ENCODE results near the gene ADPRM. TPM values are rescaled to one million over a fixed set of nuclear protein-coding genes. Genes with fewer than 3 reads are reported as not detected.

ADPRM gene
- total RNA-seq, 1 experiment from 2014 or later = 2.4 TPM

DNA sequence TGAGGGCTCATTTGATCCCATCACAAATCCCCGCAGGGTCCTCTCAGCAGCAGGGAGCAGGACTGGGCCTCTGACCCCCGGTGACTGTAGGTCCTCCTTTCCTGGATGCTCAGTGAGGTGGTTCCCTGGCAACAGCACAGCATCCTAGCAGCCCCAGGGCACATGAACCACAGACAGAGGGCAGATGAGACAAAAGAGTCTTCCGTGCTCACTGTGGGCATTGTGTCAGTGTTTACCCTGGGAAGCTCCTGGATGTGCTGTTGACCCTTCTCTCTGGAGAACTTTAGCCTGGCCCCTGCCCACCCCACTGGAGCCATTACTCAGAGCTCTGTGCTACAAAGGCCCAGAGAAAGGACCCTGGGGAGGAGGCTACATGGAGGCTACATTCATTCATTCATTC lies 54.2 kb downstream of the ADPRM start:
- Histone ChIP-seq H3K27me3 (ENCODE audit: control insufficient read depth, insufficient read depth, low read length) (no peaks in the 10 kb centered on the region), H3K4me3 (ENCODE audit: low read depth in 2 of 2, low read length in 2 of 2) (no peak overlapping the region), H3K36me3 (ENCODE audit: control insufficient read depth, insufficient read depth, low read length) (no peaks in the 10 kb centered on the region), H3K27ac (ENCODE audit: low read length) (no peak overlapping the region), H3K4me1 (ENCODE audit: control insufficient read depth, insufficient read depth, low read length) (no peaks in the 10 kb centered on the region; the same call in 1 of the 2 replicates), H3K9me3 (ENCODE audit: control insufficient read depth, insufficient read depth, low read depth, low read length) (no peaks in the 10 kb centered on the region)
- TF ChIP-seq POLR2AphosphoS5 (IDR thresholded peaks at IDR 0.05; ENCODE audit: low read depth, low read length) (no peak), REST (IDR thresholded peaks at IDR 0.05; ENCODE audit: insufficient read depth in 1 of 2, low read depth in 2 of 2, low read length in 1 of 2) (no peak), CTCF (IDR thresholded peaks at IDR 0.05) (no peak), SIN3A (IDR thresholded peaks at IDR 0.05; ENCODE audit: borderline replicate concordance, insufficient read depth, low read depth, low read length) (no peak), TCF7L2 (IDR thresholded peaks at IDR 0.05; ENCODE audit: low read depth, low read length) (no peak)
- in situ Hi-C loops (cut with HindIII; ENCODE audit: low pct_unique_long_range_greater_than_20kb, low sequenced_read_pairs) (no loop called here), intact Hi-C loops (cut with micrococcal nuclease; ENCODE audit: unreplicated experiment) (no loop called here)
- BruUV-seq (replicated peaks) = no TSS peak
- DNase-seq (ENCODE audit: low read depth, low spot score) (no peak), ATAC-seq (no peak)
- POLR2A ChIA-PET = no interaction called here
- CTCF ChIA-PET = no interaction called here

DNA sequence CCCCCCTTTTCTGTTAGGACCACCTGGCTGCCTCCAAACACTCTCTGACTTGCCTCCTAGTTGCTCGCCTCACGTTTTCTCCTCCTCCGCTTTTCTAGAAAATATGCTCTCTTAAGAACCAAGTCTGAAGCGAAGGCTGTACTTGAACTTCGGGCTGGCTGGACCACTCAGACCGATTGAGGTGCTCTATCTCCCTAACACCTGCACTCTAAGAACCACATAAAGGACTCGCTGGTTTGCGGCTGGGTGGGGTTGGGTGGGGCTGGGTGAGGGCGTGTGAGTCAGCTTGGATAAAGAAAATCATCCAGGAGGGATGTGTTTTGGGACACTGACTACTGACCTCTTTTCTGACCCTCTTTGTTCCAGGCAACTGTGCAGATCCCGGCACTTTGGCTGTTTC lies 55.3 kb downstream of the ADPRM start:
- Histone ChIP-seq H3K4me1 (ENCODE audit: control insufficient read depth, insufficient read depth, low read length) (no peaks in the 10 kb centered on the region; the same call in 1 of the 2 replicates), H3K9me3 (ENCODE audit: control insufficient read depth, insufficient read depth, low read depth, low read length) (no peaks in the 10 kb centered on the region), H3K4me3 (ENCODE audit: low read depth in 2 of 2, low read length in 2 of 2) (no peak overlapping the region), H3K36me3 (ENCODE audit: control insufficient read depth, insufficient read depth, low read length) (no peaks in the 10 kb centered on the region), H3K27ac (ENCODE audit: low read length) (no peak overlapping the region), H3K27me3 (ENCODE audit: control insufficient read depth, insufficient read depth, low read length) (no peaks in the 10 kb centered on the region)
- CTCF ChIA-PET = no interaction called here
- BruUV-seq (replicated peaks) = no TSS peak
- ATAC-seq (no peak), DNase-seq (ENCODE audit: low read depth, low spot score) (no peak)
- in situ Hi-C loops (cut with HindIII; ENCODE audit: low pct_unique_long_range_greater_than_20kb, low sequenced_read_pairs) (no loop called here), intact Hi-C loops (cut with micrococcal nuclease; ENCODE audit: unreplicated experiment) (no loop called here)
- POLR2A ChIA-PET = no interaction called here
- TF ChIP-seq CTCF (IDR thresholded peaks at IDR 0.05) (no peak), TCF7L2 (IDR thresholded peaks at IDR 0.05; ENCODE audit: low read depth, low read length) (no peak), POLR2AphosphoS5 (IDR thresholded peaks at IDR 0.05; ENCODE audit: low read depth, low read length) (no peak), SIN3A (IDR thresholded peaks at IDR 0.05; ENCODE audit: borderline replicate concordance, insufficient read depth, low read depth, low read length) (no peak), REST (IDR thresholded peaks at IDR 0.05; ENCODE audit: insufficient read depth in 1 of 2, low read depth in 2 of 2, low read length in 1 of 2) (no peak)

Measured in Panc1 (cell line).